Measurements from ENCODE around the gene PAQR9.
"Not testable (repeated sequence)": the region's sequence is repeated elsewhere in the genome, so short reads cannot be mapped to it uniquely, and the experiment has no call there.

Gene PAQR9

DNA sequence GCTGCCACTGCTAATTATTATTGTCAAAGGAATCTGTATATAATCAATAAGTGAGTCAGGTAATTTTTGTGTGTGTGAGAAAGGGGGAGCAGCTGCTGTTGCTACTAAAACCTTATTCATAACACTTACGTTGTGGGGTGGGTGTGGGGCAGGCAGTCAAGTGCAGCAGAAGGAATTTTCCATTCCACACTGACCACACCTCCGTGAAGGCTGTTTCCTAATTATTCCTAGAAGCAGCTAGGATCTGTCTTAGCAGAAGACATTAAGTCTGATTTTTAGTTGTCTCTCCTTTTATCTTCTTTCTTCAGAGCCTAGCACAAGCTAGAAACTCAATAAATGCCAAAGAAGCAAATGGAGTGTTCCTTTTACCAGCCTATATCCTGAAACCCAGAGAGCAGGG, 33.9 kb upstream of the PAQR9 start:
- in situ Hi-C loops (cut with MboI; ENCODE audit: low pct_unique_long_range_greater_than_20kb, low sequenced_read_pairs, unreplicated experiment), result loop anchor here (10.0 to 25.0 kb wide), 2 partner anchors 173 to 410 kb away; partner anchors contain the start of genes ATR and PLS1
- TF ChIP-seq, protein P1, sequence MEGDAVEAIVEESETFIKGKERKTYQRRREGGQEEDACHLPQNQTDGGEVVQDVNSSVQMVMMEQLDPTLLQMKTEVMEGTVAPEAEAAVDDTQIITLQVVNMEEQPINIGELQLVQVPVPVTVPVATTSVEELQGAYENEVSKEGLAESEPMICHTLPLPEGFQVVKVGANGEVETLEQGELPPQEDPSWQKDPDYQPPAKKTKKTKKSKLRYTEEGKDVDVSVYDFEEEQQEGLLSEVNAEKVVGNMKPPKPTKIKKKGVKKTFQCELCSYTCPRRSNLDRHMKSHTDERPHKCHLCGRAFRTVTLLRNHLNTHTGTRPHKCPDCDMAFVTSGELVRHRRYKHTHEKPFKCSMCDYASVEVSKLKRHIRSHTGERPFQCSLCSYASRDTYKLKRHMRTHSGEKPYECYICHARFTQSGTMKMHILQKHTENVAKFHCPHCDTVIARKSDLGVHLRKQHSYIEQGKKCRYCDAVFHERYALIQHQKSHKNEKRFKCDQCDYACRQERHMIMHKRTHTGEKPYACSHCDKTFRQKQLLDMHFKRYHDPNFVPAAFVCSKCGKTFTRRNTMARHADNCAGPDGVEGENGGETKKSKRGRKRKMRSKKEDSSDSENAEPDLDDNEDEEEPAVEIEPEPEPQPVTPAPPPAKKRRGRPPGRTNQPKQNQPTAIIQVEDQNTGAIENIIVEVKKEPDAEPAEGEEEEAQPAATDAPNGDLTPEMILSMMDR (IDR thresholded peaks at IDR 0.05; ENCODE audit: extremely low read depth, insufficient read depth, missing control alignments), result no peak
- no peak for DNase-seq (ENCODE audit: low spot score)

DNA sequence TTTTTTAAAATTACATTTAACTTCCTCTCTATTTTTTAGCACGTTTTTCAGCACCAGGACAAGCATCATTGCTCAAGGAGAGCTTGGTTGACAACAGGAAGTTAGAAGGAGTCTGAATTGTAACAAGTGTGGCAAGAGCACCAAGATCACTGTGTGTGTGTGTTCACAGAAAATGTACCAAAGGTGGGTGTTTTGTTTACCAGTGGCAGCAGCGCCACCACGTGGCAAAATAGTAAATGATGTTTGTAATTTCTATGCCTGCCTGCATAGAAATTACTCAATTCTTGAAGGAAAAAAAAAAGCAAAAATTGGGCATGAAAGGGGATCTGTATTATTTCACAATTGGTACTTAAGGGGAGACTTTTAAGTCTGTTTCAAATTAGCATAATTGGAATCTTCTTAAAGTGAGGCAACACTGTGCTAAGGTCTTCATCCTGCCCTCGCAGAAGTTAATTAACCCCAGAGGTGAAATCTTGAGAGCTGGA, 30.5 kb upstream of the PAQR9 start:
- DNase-seq (ENCODE audit: low spot score), result peak; percentile 75
- TF ChIP-seq, protein P1 (IDR thresholded peaks at IDR 0.05; ENCODE audit: extremely low read depth, insufficient read depth, missing control alignments), result peak; percentile 75
- in situ Hi-C loops (cut with MboI; ENCODE audit: low pct_unique_long_range_greater_than_20kb, low sequenced_read_pairs, unreplicated experiment), result loop anchor here (10.0 to 25.0 kb wide), 2 partner anchors 169 to 407 kb away; partner anchors contain the start of genes ATR and PLS1

DNA sequence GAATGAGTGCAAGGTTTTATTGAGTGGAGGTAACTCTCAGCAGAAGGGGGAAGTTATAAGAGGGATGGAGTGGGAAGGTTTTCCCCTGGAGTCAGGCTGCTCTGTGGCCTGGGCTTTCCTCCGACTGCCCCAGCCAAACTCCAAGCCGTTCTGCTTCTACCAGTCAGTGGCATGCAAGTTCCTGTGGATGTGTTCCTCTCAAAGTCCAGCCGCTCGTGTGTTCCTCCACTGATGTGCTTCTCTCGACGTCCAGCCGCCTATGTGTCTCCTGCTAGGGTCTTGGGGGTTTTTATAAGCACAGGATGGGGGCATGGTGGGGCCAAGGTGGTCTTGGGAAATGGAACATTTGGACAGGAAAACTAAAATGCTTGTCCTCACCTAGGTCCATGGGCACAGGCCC, 28.8 kb upstream of the PAQR9 start:
- TF ChIP-seq, protein P1 (IDR thresholded peaks at IDR 0.05; ENCODE audit: extremely low read depth, insufficient read depth, missing control alignments), result no peak
- DNase-seq (ENCODE audit: low spot score), result no peak
- in situ Hi-C loops (cut with MboI; ENCODE audit: low pct_unique_long_range_greater_than_20kb, low sequenced_read_pairs, unreplicated experiment), result loop anchor here (10.0 to 25.0 kb wide), 2 partner anchors 168 to 405 kb away; partner anchors contain the start of genes ATR and PLS1

DNA sequence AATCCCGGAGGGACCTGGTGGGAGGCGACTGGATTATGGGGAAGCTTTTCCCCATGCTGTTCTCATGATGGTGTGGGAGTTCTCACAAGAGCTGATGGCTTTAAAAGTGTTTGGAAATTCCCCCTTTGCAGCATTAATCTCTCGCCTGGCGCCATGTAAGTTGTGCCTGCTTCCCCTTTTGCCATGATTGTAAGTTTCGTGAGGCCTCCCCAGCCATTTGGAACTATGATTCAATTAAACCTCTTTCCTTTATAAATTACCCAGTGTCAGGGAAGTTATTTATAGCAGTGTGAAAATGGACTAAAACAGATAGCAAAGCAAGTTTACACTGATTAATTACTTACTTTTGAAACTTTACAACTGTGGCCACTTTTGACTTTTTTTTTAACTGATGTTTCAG, 27.2 kb upstream of the PAQR9 start:
- no peak for DNase-seq (ENCODE audit: low spot score)
- in situ Hi-C loops (cut with MboI; ENCODE audit: low pct_unique_long_range_greater_than_20kb, low sequenced_read_pairs, unreplicated experiment), result loop anchor here (10.0 to 25.0 kb wide), 2 partner anchors 166 to 403 kb away; partner anchors contain the start of genes ATR and PLS1
- TF ChIP-seq, protein P1 (IDR thresholded peaks at IDR 0.05; ENCODE audit: extremely low read depth, insufficient read depth, missing control alignments), result no peak

DNA sequence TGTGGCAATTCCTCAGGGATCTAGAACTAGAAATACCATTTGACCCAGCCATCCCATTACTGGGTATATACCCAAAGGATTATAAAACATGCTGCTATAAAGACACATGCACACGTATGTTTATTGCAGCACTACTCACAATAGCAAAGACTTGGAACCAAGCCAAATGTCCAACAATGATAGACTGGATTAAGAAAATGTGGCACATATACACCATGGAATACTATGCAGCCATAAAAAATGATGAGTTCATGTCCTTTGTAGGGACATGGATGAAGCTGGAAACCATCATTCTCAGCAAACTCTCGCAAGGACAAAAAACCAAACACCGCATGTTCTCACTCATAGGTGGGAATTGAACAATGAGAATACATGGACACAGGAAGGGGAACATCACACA, 25.4 kb upstream of the PAQR9 start:
- not testable (repeated sequence) for DNase-seq (ENCODE audit: low spot score)
- in situ Hi-C loops (cut with MboI; ENCODE audit: low pct_unique_long_range_greater_than_20kb, low sequenced_read_pairs, unreplicated experiment), result loop anchor here (25.0 kb wide), 1 partner anchor 402 kb away; the partner anchor contains the start of genes ATR and PLS1

DNA sequence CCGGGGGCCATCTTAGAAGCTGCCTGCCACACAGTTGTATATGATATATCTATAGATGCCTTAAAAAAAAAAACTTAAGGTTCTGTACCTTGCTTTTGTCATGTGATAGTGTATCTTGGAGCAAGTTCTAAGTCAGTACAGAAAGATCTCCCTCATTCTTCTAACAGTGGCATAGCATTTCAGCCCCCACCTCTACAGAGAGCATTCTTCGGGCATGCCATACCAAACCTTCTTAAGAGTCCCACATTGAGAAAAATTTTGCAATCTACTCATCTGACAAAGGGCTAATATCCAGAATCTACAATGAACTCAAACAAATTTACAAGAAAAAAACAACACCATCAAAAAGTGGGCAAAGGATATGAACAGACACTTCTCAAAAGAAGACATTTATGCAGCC, 24.7 kb upstream of the PAQR9 start:
- in situ Hi-C loops (cut with MboI; ENCODE audit: low pct_unique_long_range_greater_than_20kb, low sequenced_read_pairs, unreplicated experiment), result loop anchor here (25.0 kb wide), 1 partner anchor 401 kb away; the partner anchor contains the start of genes ATR and PLS1

DNA sequence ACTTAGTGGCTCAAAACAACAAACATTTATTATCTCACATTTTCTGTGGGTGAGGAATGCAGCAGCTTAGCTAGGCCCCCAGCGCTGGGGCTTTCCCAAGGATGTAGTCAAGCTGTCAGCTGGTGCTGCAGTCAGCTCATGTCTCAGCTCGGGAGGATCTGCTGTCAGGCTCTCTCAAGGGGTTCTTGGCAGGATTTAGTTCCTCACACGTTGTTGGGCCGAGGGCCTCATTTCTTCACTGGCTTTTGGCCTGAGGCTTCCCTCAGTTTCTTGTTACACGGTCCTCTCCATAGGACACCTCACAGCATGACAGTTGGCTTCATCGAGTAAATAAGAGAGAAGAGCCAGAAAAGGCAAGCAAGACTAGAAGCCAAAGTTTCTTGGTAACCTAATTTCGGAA, 24.2 kb upstream of the PAQR9 start:
- in situ Hi-C loops (cut with MboI; ENCODE audit: low pct_unique_long_range_greater_than_20kb, low sequenced_read_pairs, unreplicated experiment), result loop anchor here (25.0 kb wide), 1 partner anchor 400 kb away; the partner anchor contains the start of genes ATR and PLS1

More for the DNA sequence above, 24.7 kb upstream of the PAQR9 start:
- DNase-seq (ENCODE audit: low spot score), result not testable (repeated sequence)

More for the DNA sequence above, 24.2 kb upstream of the PAQR9 start:
- peak; percentile 43 for DNase-seq (ENCODE audit: low spot score)
- TF ChIP-seq, protein P1 (IDR thresholded peaks at IDR 0.05; ENCODE audit: extremely low read depth, insufficient read depth, missing control alignments), result no peak

Measured in GM13977 (cell line).